Measurements from ENCODE around the gene AGXT.
A peak's percentile ranks its signal among the peaks of the same experiment; 100 is the strongest.

AGXT gene

DNA sequence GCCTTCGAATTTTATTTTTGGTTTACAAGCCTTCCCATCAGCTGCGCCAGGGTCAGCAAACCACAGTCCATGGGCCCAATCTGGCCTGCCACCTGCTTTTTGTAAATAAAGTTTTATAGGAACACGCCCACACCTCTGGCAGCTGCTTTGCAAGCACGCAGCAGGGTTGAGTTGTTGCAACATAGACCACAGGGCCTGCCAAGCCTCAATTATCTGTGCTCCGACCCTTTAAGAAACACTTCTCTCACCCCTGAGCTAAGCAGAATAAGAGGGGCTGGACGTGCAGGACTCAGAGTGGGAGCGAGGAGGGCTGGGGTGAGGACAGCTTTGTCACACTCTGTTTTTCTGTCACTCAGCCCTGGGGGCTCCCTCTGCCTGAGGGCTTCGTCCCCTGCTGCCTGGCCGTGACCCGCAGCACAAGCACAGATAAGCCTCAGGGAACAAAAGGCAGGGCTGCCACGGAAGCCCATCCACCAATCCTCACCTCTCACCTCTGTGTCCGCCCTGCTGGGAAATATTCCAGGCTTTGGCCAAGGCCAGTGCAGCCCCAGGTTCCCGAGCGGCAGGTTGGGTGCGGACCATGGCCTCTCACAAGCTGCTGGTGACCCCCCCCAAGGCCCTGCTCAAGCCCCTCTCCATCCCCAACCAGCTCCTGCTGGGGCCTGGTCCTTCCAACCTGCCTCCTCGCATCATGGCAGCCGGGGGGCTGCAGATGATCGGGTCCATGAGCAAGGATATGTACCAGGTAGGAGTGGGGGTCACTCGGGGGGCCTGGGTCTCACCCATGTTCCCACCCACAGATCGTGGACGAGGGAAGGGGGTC lies at the start of gene AGXT:
AGXT (plus strand) TSS at position 539 of the 823 bp plus-strand sequence; CDS start at position 581, 42 bp downstream.
- DNase-seq = no peak

DNA sequence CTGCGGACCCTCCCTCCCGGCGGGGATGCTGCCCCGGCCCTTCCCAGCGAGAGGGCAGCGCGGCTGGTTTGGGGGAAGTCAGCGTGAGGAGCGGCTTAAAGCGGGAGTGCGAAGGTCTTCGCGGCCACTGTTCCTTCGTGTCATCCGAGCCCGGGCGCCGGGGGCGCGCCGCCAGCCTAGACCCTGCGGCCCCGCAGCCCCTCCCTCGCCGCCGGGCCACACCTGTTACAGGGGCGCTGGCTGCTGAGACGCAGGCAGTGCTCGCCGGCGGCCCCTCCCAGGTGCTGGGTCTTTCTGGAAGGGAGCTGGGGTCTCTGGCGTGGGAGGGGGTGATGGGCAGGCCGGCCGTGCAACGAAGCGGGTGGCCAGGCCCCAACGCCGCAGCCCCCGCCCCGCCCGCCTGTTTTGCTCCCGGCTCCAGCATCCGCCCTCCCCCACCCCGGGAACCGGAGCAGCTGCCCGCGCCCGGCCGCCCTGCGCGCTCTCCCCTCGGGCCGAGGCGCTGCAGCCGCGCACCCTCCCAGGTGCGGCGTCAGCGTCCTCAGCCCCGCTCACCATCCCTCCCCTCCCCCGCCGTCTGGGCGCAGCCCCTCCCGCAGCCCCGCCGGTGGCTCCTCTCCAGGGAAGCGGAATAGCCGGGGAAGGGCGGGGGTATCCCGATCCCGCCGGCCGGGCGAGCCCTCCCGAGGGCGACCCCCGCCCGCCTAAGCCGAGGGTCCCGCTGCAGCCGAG lies 49.3 kb upstream of the AGXT start:
- DNase-seq = peak; percentile 60

DNA sequence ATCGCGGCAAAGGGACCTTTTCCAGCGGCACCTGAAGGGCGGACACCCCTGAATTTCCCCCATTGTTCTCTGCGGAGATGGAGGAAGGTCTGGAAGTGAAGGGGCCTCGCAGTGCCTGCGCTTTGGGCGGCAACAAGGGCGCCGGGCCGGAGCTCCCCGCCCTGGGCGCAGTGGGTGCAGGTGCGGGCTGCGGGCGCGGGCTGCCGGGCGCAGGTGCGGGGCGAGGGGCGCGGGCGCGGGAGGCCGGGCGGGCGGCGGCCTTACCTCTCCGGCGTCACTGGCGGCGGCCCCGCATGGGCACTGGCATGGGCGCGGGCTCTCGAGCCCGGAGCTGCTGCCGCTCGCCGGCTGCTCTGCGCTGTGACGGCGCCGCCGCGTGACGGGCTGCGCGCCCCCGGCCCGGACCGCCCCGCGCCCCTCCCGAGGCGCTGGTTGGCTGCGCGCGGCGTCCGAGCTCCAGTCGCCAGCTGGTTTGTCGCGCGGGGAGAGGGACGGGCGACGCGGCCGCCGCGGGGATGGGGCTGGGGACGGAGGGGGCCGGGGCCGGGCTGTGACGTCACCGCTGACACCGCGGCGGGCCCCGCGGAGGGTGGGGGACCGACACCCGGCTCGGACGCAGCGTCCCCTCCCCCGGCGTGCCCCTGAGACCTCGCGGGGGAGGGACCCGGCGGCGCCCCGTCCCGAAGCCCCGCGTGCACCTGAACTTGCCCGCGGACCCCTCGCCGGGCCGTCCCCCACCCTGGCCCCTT lies 48.6 kb upstream of the AGXT start, which contains the start of gene KIF1A:
KIF1A (minus strand) TSS at position 362 of the 749 bp plus-strand sequence. CDS start 22,467 bp downstream, outside the sequence.
- peak; percentile 81 for DNase-seq

DNA sequence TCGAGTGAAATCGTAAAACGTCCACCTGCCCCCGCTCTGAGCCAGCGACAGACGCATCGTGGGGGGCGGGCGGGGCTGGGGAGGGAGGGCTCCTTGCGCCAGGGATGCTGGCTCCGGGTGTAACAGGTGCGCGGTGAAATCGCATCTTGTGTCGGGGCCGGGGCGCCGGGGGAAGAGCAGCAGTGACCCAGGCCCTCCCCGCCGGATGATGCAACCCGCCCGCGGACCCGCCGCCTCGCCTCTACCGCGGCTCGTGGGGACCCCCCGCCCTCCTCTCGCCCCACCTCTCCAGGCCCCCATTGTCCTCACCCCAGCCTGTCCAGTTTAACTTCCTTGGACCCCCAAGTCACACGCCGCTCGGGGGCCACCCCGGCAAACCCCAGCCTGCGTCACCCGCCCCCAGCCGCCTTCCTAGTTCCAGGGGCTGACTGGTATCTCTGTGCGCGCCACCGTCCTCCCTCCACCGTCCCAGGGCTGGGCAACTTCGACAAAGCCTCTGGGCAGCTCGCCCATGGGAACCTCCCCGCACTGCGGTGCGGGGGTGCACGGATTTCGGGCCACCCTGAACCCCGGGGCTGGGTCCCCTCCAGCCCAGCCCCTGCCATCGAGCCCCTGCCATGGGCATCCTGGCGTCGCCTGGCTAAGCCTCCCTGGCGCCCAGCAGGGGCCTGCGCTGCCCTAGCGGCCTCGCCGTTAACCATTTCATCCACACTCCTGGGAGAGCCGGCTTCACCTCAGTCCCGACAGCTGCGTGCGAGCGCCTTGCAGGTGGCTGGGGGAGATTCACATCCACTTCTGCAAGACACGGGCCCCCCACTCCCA lies 47.8 kb upstream of the AGXT start:
- peak; percentile 80 for DNase-seq

DNA sequence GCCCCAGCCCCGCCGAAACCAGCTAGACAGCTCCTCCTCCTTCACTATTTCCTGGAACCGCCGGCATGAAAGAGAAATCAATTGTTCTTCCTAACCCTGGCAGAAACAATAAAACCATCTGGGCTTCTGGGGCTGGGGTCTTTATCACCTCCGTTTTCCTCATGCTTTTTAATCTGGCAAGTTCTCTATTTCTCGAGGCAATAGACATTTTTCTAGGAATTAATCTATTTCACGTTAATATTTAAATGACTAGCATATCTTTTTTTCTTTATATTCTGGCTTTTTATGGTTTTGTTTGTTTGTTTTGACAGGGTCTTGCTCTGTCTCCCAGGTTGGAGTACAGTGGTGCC lies 47.2 kb upstream of the AGXT start:
- peak; percentile 7 for DNase-seq

DNA sequence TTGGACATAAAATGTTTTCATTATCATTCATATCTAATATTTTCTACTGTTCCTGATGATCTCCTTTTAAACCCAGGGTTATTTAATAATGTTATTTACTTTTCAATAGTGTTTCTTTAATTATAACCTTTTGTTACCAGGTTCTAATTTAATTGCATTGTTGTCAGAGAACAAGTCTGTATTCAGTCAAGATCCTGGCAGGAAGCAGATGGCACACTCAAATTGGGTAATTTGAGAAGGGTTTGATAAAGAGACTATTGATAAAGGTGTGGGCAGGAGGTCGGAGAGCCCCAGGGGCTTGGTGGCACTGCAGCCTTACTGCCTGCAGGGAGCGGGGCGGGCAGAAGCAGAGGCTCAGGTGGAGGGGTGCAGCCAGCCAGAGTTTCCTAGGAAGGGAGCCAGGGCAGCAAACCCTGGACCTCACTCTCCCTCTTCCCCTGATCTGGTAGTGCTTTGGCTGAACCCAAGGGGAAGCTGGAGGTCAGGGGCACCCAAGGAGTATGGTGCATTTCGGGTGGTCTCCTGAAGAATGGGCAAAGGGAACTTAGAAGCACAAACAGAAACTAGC lies 46.3 kb upstream of the AGXT start:
- DNase-seq = peak; percentile 35

DNA sequence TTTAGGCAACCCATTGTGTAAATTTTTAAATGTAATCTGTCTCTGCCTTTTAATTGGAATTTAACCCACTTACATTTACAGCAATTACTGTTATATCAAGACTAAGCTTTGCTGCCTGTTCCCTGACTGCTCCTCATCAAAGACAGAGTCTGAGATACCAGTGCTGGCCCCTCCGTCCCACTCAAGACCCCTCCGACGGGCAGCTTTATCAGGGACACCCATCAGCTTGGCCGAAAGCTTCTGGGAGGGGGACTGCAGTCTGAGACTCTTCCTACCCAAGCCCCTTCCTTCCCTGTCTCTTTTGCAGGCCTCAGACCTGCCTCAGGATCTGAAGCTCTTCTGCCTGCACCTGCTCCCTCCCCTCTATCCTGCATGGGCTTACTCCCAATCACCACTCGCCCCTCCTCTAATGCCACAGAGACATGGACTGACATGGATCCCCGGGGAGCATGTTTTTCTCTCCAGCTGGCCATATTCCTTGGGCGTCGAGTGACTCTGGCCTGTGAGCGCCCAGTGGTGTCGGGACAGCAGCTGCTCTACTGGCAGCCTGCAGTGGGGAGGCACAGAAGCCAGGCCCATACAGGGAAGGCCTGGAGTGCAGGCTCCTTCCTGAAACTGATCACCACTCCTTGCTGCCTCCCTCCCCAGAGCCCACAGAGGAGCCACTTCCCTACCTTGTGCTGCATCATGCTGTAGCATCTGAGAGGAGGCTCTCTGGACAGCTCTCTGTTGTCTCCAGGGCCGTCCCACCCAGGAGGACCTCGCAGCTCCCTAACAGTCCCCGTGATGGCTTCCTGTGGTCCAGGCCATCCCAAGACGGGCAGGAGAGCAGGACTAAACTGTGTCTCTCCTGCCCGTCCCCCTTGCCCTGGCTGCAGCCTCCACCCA lies 44.9 kb upstream of the AGXT start:
- DNase-seq = peak; percentile 47

DNA sequence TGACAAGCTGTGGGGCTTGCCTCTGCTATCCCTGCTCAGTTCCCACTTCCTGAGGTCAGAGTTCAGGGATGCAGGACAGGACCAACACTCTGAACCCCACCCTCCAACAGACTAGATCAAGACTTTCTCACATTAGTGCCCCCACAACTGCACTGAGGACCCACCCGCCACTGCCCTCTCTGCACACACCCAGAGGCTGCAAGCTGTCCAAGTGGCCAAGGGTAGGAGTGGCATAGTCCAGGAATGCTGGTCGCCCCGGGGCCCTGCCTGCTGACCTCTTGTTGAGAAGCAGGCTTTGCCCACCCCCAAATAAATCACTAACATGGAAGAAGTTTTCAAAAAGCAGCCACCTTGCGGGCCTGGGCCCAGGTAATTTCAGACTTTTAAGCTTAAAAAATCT lies 43.1 kb upstream of the AGXT start:
- DNase-seq = peak; percentile 29

DNA sequence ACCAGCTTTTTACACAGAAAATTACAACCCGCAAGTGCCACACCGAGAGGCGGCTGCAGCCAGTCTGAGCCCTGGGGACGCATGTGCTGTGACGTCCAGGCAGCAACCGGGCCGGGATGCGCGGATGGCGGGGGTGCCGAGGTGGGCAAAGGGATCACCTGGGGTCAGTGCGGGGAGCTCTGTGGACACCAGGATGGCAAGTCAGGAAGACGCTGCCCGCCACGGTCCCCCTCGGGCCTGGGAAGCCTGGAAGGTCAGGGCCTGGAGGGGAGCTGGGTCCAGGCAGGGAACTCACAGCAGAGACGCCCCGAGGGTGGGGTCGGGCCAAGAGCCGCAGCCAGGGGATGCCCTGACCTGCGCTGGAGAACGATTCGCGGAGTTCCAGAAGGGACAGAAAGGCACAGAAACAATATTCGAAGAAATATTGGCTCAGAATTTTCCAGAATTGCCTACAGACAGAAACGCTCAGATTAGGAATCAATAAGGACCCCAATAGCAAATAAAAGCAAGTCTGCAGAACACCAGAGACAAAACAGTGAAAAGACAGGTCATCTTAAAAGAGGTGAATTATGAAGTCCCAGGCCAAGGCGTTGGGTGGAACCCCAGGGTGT lies 36.9 kb upstream of the AGXT start:
- DNase-seq = peak; percentile 53

DNA sequence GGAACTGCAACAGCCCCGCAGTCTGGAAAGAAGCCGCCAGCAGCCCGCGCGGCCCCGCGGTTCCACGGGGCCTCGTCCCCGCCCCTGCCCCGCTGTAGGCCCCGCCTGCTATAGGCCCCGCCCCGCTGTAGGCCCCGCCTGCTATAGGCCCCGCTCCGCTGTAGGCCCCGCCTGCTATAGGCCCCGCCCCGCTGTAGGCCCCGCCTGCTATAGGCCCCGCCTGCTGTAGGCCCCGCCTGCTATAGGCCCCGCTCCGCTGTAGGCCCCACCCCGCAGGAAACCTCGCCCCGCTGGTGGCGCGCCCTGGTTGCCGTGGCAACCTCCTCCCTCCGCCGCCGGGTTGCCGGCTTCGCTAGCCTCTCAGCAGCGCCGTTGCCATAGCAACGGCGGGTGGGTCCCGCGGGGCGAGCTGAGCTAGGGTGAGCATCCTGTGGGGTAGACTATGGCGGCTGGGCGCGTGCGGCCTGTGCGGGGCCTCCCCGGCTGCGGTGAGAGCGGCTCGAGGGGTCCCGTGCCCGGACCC lies 36.4 kb upstream of the AGXT start:
- DNase-seq = peak; percentile 98

DNA sequence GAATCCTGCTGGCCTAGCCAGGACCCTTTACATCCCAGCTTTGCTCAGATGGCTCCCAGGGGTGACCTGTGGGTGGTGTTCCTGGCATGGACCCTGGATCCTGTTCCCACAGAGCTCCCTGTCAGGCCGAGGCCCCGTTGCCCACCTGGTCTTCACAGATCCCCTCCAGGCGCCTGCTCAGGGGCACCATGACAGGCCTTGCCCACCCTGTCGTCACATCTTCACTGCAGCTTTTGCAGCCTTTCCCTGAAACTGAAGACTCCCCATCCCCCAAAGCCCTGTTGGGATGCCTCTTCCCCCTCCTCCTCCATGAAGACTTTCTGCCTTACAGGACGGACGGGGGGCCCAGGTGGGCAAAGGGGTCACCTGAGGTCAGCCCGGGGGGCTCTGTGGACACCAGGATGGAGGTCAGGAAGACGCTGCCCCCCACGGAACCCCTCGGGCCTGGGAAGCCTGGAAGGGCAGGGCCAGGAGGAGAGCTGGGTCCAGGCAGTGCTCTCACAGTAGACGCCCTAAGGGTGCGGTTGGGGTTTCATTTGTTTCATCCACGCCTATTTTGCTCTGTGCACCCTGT lies 35.6 kb upstream of the AGXT start:
- DNase-seq = peak; percentile 48

DNA sequence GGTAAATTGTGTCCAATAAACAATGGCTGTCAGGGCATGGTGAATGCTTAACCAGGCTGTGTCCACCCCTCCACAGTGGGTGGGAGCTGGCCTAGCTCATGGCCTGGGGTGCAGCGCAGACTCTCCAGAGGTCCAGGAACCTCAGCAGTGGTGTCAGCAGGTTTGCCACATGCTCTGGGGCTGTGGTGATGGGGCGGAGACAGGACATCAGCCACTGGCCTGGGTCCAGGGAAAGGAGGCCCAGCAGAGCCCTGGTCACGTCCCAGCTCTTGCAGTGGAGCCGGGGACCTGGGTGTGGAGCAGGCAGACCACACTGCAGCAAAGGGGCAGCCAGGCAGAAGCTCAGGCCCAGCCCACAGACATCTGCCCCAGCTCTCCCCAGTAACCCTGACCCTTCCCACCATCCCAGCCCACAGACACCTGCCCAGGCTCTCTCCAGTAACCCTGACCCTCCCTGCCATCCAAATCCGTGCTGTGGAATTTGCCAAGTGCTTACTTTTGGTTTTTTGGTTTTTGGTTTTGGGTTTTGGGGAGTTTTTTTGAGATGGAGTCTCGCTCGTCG lies 34.8 kb upstream of the AGXT start:
- DNase-seq = peak; percentile 53

DNA sequence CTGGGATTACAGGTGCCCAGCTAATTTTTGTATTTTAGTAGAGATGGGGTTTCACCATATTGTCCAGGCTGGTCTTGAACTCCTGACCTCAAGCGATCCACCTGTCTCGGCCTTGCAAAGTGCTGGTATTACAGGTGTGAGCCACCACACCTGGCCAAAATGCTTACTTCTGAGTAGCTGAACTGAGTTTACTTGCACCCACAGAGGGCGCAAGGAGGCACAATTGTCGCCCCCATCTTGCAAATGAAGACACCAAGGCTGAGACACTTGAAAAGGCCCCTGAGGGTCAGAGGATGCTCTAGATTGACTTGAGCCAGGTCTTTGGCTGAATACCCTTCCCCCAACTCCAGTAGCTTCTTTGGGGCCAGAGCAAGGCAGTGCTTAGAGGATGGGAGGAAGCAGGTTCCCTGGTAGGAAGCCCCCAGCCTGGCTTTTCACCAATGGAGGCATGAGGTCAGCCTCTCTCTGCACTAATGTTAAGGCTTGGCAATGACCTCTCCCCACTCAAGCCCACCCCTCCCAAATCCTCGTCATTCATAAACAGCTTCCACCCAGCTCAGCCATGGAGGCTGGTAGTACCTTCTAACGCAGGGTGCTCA lies 34.1 kb upstream of the AGXT start:
- peak; percentile 37 for DNase-seq

DNA sequence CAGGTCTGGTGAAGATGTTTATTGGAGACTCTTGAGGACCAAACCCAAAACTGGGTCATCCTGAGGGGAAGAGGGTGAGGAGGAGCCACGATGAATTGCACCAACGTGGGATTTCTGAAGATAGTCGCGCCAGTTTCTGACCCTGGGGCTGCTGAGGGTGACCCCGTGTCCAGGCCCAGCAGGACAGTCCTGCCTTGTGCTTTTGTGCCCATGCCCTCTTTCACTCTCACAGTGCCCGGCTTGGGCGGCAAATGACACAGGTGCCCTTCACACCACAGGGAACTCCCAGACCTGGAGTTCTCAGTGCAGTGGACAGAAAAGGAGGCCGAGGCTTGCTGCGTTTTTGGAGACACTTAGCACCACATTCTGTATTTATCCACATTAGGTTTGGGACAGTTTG lies 33.1 kb upstream of the AGXT start:
- no peak for DNase-seq

DNA sequence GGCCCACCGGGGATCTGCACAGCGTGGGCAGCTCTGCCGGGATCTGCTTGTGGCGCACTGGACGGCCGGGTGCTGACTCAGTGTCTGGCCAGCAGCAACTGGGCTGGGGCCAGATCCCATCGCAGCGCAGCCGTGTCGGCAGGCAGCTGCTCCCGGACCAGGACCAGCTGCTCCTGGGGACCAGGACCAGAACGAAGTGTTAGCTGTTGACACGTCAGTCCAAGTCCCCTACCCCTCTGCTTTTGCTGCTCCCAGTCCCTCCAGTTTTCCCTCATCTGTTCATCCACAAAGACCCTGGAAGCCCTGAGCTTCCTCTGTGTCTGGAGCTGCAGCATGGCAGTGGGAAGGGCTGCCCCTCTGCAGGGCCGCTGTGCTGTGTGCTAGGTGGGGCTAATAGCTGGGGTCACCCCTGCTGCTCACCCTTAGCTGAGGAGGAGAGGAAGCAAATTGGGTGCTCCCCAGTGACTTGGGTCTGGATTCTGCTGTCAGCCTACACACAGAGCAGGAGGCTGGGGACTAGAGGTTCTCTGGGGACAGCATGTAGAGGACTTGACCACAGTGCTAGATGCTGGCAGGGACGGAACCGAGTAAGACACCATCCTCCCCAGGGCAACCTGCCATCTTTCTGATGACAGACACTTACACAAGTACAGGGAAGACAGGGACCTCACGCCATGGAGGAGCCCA lies 31.7 kb upstream of the AGXT start:
- DNase-seq = peak; percentile 52

DNA sequence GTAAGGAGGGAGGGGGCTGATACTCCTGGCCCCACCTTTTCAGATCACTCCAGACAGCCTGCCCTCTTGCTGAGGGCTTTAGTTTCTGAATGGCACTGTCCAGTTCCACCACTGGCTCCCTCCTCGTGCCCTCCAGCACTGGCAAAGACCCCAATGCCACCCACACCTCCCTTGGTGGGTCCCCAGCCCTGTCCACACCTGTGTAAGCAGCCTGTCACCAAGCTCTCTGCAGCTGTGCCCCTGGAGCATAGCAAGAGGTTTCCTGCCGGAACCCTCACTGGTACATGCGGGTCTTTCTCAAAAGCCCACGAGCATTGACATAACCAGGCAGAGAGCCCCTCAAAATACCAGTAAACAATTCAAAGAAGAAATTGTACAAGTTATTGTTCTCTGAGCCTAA lies 31.0 kb upstream of the AGXT start:
- DNase-seq = no peak

DNA sequence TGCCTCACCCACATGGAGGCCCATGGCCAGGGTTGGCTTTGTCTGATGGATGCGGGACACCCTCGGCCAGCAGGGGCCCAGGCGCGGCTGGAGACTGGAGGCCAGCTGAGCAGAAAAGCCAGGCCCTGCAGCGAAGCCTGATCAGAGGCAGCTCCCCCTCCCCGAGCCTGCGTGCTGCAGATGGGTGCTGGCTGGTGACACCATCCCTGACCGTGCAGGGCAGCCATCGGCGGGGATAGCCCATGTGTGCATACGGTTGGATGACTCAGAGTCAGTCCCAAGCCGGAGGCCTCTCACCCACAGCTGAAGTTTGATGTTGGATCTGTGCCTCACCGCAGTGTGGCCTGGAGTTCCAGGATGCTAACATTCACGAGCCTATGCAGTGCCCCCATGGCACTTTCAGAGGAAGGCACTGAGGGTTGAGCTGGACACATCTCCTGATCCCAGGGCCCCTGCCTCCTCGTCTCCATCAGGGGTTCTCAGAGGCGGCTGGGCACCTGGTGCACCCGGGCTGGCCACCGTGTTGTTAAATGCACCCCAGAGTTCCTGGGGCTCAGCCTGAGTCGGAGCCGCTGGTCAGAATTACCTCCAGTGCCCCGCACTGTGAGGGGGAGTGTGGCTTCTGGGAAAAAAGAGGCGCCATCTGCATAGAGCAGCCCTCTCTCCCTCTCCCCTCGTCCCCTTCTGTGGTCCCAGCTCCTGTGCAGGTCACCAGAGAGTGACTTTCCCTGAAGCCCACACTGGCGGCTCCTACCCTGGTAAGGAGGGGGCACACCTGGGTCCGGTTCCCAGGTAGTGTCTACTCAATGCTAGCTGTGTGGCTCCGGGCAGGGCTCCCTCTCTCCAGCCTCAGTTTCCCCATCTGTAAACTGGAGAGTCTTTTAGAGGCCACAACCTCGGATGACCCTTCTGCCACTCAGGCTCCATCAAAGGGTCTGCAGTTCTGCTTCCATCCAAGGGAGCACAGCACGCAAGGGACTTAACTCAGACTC lies 29.2 kb upstream of the AGXT start:
- no peak for DNase-seq
